ENCODE data around the gene SPRR2F.
"Not testable (repeated sequence)": the region's sequence is repeated elsewhere in the genome, so short reads cannot be mapped to it uniquely, and the experiment has no call there.

The SPRR2F gene, protein sequence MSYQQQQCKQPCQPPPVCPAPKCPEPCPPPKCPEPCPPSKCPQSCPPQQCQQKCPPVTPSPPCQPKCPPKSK

DNA sequence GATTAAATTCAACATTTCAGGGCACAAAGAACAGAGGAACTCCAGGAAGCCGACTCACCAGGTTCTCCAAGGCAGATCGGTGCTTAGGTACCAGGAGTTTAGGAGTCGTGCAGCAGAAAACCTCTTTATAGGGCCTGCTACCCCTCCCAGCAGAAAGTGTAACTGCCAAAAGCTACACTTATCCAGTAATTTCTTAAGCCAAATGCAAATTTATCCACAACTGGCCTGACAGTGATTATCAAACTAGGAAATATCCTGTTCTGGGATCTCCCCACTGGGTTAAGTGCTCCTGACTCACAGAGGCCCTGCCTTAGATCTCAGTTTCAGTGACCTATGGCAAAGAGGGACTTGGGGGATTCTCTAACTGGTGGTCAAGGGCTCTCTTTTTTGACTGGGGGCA, at the start of gene SPRR2F:
Gene SPRR2F, minus strand, starts transcription at position 101 of the 400 bp plus-strand sequence. CDS start 783 bp downstream, outside the sequence.
- Histone ChIP-seq H3K4me1 (peaks cover 3% of the 10 kb centered on the region; the same call in 1 of the 2 replicates), H4K20me1 (no peaks in the 10 kb centered on the region), H3K4me2 (no peak within 1 kb of the TSS), H3K27me3 (no peaks in the 10 kb centered on the region), H3K36me3 (no peaks in the 10 kb centered on the region), H3K4me3 (no peak within 1 kb of the TSS), H3K27ac (no peak within 1 kb of the TSS), H3K9me3 (no peaks in the 10 kb centered on the region), H3K9ac (no peak within 1 kb of the TSS)
- no peak for TF ChIP-seq Cebpa-rat (IDR thresholded peaks at IDR 0.05)

DNA sequence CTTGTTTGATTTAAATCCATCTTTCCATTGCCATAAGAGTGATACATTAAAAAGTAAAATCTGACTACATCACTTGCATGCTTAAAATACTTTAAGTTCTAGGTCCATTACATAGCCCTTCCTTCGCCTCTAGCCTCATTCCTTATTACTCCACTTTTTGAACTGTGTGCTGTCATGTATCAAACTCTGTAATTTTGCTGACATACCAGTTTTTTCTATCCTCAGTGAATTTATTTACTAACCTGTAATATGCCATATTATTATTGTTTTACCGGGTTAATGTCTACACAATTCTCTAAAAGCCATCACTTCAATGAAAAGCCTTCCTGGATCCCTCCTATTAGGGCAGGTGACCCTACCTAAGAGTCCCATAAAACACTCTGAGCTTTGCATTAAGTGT, 42.2 kb upstream of the SPRR2F start:
- Histone ChIP-seq H3K4me3 (no peak overlapping the region), H3K9ac (no peak overlapping the region), H3K4me2 (no peak overlapping the region), H4K20me1 (no peaks in the 10 kb centered on the region), H3K4me1 (no peaks in the 10 kb centered on the region), H3K27me3 (no peaks in the 10 kb centered on the region), H3K27ac (no peak overlapping the region), H3K9me3 (peaks cover 27% of the 10 kb centered on the region), H3K36me3 (no peaks in the 10 kb centered on the region)
- no peak for TF ChIP-seq Cebpa-rat (IDR thresholded peaks at IDR 0.05)

DNA sequence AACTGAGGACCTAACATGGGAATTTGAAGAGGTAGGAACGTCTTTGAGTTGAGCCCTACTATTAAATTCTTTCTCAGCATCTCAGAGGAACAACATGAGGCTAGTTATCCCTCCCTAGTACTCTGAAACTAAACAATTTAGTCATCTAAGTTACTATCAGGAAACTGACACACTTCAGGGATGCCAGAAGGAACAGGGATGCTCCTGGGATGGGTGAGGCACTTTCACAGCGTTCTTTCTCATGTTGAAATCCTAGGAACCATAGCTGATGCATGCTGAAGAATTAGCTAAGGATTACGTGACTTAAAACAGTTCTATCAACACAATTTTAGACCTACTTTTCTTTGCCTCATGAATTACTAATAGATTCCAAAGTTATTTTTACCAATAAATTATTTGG, 39.2 kb upstream of the SPRR2F start:
- Histone ChIP-seq H3K4me1 (no peaks in the 10 kb centered on the region), H3K36me3 (no peaks in the 10 kb centered on the region), H3K4me3 (no peak overlapping the region), H4K20me1 (no peaks in the 10 kb centered on the region), H3K27ac (no peak overlapping the region), H3K9ac (no peak overlapping the region), H3K4me2 (no peak overlapping the region), H3K9me3 (peaks cover 2% of the 10 kb centered on the region), H3K27me3 (no peaks in the 10 kb centered on the region)
- TF ChIP-seq Cebpa-rat (IDR thresholded peaks at IDR 0.05), result no peak

DNA sequence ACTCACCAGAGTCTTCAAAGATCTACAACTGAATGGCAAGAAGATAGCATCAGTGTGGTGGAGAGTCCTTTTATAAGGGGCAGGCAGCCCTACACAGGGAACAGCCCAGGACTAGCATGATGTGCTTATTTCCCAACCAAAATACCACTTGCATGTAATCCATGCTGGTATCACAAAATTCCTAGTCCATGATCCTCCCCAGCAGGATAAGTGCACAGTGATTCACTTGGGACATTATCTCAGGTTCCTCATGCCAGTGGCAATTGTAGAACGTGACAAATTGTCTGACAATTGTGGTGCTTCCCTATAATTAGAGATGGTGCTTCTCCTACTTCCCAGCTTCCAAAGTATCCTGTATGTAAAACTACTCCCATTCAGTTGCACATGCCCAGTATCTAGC, 37.5 kb upstream of the SPRR2F start, which contains the start of gene SPRR2G:
Gene SPRR2G, minus strand, starts transcription at position 45 of the 400 bp plus-strand sequence. CDS start 780 bp downstream, outside the sequence.
- no peaks in the 10 kb centered on the region for H3K36me3 ChIP-seq
- H3K4me2 ChIP-seq, result no peak within 1 kb of the TSS
- H3K27ac ChIP-seq, result no peak within 1 kb of the TSS
- no peak within 1 kb of the TSS for H3K9ac ChIP-seq
- no peak within 1 kb of the TSS for H3K4me3 ChIP-seq
- no peaks in the 10 kb centered on the region for H3K4me1 ChIP-seq
- TF ChIP-seq Cebpa-rat (IDR thresholded peaks at IDR 0.05), result no peak
- no peaks in the 10 kb centered on the region for H3K27me3 ChIP-seq
- H4K20me1 ChIP-seq, result no peaks in the 10 kb centered on the region
- no peaks in the 10 kb centered on the region; the same call in 1 of the 2 replicates for H3K9me3 ChIP-seq

DNA sequence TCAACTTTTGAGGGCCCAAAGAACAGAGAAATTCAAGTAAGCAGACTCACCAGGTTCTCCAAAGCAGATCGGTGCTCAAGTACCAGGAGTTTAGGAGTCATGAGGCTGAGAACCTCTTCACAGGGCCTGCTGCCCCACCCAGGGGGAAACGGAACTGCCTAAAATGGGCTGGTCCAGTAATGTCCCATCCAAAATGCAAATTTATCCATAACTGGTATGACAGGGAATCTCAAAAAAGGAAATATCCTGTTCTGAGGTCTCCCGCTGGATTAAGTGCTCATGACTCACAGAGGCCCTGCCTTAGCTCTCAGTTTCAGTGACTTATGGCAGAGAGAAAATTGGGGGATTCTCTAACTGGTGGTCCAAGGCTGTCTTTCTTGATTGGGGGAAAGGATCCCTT, 28.1 kb upstream of the SPRR2F start:
- H3K4me2 ChIP-seq, result no peak overlapping the region
- H3K9ac ChIP-seq, result no peak overlapping the region
- TF ChIP-seq Cebpa-rat (IDR thresholded peaks at IDR 0.05), result no peak
- no peaks in the 10 kb centered on the region for H3K27me3 ChIP-seq
- H3K4me1 ChIP-seq, result 0 out of 2 replicates have a peak, but pooled peaks cover 4% of the 10 kb centered on the region
- H3K36me3 ChIP-seq, result no peaks in the 10 kb centered on the region
- H4K20me1 ChIP-seq, result no peaks in the 10 kb centered on the region
- no peak overlapping the region for H3K4me3 ChIP-seq
- H3K9me3 ChIP-seq, result no peaks in the 10 kb centered on the region
- H3K27ac ChIP-seq, result no peak overlapping the region

DNA sequence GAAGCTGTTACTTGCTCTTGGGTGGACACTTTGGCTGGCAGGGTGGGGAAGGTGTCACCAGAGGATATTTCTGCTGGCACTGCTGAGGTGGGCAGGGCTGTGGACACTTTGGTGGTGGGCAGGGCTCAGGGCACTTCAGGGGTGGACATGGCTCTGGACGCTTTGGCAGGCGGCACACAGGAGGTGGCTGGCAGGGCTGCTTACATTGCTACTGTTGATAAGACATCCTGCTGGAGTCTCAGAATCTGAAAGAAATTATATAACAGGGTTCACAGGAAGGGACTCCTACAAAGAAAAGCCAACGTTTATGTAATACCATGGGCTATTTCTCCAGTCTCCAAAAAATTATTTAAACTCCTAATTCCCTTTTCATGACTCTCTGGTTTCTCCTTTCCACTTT, 27.2 kb upstream of the SPRR2F start:
- Histone ChIP-seq H3K4me1 (0 out of 2 replicates have a peak, but pooled peaks cover 4% of the 10 kb centered on the region), H3K27me3 (no peaks in the 10 kb centered on the region), H3K9me3 (no peaks in the 10 kb centered on the region), H3K4me2 (no peak overlapping the region), H3K4me3 (no peak overlapping the region), H3K36me3 (no peaks in the 10 kb centered on the region), H3K9ac (no peak overlapping the region), H3K27ac (no peak overlapping the region), H4K20me1 (no peaks in the 10 kb centered on the region)
- no peak for TF ChIP-seq Cebpa-rat (IDR thresholded peaks at IDR 0.05)

DNA sequence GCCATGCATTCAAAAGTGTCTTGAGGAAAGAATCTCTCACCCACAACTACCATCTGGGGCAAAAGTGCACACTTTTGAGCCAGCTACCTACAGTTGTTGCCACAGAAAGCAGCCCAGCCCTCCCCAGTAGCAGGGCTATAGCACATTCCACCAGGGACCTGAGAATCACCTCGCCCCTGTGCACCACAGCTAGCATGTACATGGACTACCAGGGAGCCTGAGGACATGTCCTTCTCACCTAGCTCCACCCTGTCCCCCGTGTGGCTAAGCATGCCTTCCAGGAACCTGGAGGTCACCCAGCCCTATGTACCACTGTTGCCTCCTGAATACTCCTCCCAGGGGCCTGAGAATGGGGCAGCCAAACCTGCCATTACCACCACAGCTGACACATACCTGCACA, 20.4 kb upstream of the SPRR2F start:
- H3K27me3 ChIP-seq, result no peaks in the 10 kb centered on the region
- H3K36me3 ChIP-seq, result no peaks in the 10 kb centered on the region
- no peaks in the 10 kb centered on the region for H3K4me1 ChIP-seq
- H3K4me3 ChIP-seq, result no peak overlapping the region
- no peak for TF ChIP-seq Cebpa-rat (IDR thresholded peaks at IDR 0.05)
- no peaks in the 10 kb centered on the region for H3K9me3 ChIP-seq
- no peaks in the 10 kb centered on the region for H4K20me1 ChIP-seq
- no peak overlapping the region for H3K27ac ChIP-seq
- H3K4me2 ChIP-seq, result no peak overlapping the region
- H3K9ac ChIP-seq, result no peak overlapping the region

DNA sequence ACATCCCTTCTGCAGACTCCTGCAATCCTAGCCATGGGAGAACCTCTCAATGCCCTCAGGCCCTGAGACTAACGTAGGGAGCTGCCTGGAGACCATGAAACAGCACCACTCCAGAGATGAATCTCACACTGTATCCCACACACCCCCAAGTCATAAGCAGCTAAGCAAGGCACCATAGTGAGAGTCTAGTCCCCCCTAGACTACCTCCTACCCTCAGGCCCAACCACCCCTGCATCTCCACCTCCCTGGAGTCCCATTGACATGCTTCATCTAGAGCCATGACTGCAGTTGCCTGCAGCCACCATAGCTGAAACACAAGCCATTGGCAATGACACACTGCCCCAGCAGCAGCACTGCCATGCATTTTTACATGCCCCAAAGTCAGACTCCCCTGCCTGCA, 20.0 kb upstream of the SPRR2F start:
- H3K27ac ChIP-seq, result no peak overlapping the region
- H3K4me1 ChIP-seq, result no peaks in the 10 kb centered on the region
- H3K4me3 ChIP-seq, result no peak overlapping the region
- no peaks in the 10 kb centered on the region for H3K36me3 ChIP-seq
- H4K20me1 ChIP-seq, result no peaks in the 10 kb centered on the region
- no peak overlapping the region for H3K9ac ChIP-seq
- H3K9me3 ChIP-seq, result no peaks in the 10 kb centered on the region
- no peak overlapping the region for H3K4me2 ChIP-seq
- TF ChIP-seq Cebpa-rat (IDR thresholded peaks at IDR 0.05), result no peak
- no peaks in the 10 kb centered on the region for H3K27me3 ChIP-seq

DNA sequence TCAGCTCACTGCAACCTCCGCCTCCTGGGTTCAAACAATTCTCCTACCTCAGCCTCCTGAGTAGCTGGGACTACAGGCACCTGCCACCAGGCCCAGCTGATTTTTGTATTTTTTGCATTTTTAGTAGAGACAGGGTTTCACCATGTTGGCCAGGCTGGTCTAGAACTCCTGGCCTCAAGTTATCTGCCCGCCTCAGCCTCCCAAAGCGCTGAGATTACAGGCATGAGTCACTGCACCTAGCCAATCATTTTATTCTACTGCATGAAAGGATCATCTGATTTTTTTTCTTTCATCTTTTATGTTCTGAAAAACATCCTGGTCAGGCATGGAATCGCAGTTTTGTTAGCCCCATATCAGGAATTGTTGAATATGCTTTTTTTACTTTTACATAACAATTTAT, 15.4 kb upstream of the SPRR2F start:
- not testable (repeated sequence) for H4K20me1 ChIP-seq, H3K27me3 ChIP-seq, H3K4me1 ChIP-seq, H3K9ac ChIP-seq, H3K4me3 ChIP-seq, H3K4me2 ChIP-seq, H3K36me3 ChIP-seq, H3K27ac ChIP-seq
- peaks cover 27% of the 10 kb centered on the region for H3K9me3 ChIP-seq

DNA sequence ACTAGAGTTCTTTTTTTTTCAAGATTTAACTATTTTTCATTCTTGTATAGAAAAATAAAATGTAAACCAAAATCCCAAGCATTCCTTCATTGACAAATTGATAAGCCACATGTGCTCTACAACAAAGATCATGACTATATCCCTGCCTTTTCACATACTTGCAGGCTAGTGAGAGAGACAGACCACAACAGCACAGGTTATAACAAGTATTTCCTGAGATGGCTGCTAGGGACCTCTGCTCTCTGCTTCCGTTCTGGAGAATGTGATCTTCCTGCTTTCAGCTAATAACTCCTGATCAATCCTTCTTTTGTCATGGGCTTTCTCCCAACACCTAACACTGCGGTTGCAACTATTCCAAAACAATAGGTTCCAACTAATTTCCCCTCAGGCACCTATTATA, 14.0 kb upstream of the SPRR2F start:
- TF ChIP-seq Cebpa-rat (IDR thresholded peaks at IDR 0.05), result no peak
- Histone ChIP-seq H3K27ac (no peak overlapping the region), H3K9ac (no peak overlapping the region), H3K9me3 (peaks cover 31% of the 10 kb centered on the region), H4K20me1 (no peaks in the 10 kb centered on the region), H3K4me3 (no peak overlapping the region), H3K4me2 (no peak overlapping the region), H3K4me1 (peaks cover 22% of the 10 kb centered on the region), H3K27me3 (no peaks in the 10 kb centered on the region), H3K36me3 (no peaks in the 10 kb centered on the region)

DNA sequence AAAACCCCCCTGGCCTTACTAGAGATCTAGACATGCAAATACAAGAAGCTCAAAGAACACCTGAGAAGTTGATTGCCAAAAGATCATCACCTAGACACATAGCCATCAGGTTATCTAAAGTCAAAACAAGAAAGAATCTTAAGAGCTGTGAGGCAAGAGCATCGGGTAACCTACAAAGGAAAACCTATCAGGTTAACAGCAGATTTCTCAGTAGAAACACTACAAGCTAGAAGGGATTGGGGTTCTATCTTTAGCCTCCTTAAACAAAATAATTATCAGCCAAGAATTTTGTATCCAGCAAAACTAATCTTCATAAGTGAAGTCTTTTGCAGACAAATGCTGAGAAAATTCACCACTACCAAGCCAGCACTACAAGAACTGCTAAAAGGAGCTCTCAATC, 12.2 kb upstream of the SPRR2F start:
- no peaks in the 10 kb centered on the region for H3K36me3 ChIP-seq
- no peak overlapping the region for H3K9ac ChIP-seq

DNA sequence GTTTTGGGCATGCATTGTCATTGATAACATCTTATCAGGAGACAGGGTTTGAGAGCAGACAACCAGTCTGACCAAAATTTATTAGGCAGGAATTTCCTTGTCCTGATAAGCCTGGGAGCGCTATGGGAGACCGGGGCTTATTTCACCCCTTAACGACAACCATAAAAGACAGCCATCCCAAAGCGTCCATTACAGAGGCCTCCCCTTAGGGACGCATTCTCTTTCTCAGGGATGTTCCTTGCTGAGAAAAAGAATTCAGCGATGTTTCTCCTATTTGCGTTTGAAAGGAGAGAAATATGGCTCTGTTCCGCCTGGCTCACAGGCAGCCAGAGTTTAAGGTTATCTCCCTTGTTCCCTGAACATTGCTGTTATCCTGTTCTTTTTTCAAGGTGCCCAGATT, 10.5 kb upstream of the SPRR2F start:
- H3K27me3 ChIP-seq, H3K36me3 ChIP-seq, H3K4me3 ChIP-seq, H3K9ac ChIP-seq, H4K20me1 ChIP-seq: not testable (repeated sequence)
- Histone ChIP-seq H3K4me2 (peak overlapping the region; percentile 80; the same call in 1 of the 2 replicates), H3K9me3 (peaks cover 34% of the 10 kb centered on the region), H3K27ac (peak overlapping the region; percentile 83; the same call in 1 of the 2 replicates), H3K4me1 (peaks cover 40% of the 10 kb centered on the region)

More for the DNA sequence above, 12.2 kb upstream of the SPRR2F start:
- no peak overlapping the region for H3K4me2 ChIP-seq
- TF ChIP-seq Cebpa-rat (IDR thresholded peaks at IDR 0.05), result no peak
- no peak overlapping the region for H3K4me3 ChIP-seq
- no peaks in the 10 kb centered on the region for H4K20me1 ChIP-seq
- H3K27me3 ChIP-seq, result no peaks in the 10 kb centered on the region
- H3K9me3 ChIP-seq, result peaks cover 31% of the 10 kb centered on the region
- peaks cover 40% of the 10 kb centered on the region for H3K4me1 ChIP-seq
- no peak overlapping the region for H3K27ac ChIP-seq

Data from BLaER1 (cell line).